ENCODE measurements around the gene APBB1. TPM values are rescaled to one million over a fixed set of nuclear protein-coding genes. Genes with fewer than 3 reads are reported as not detected.

The APBB1 gene
- total RNA-seq: 10 to 100 TPM; 40.0 to 72.5 TPM

DNA sequence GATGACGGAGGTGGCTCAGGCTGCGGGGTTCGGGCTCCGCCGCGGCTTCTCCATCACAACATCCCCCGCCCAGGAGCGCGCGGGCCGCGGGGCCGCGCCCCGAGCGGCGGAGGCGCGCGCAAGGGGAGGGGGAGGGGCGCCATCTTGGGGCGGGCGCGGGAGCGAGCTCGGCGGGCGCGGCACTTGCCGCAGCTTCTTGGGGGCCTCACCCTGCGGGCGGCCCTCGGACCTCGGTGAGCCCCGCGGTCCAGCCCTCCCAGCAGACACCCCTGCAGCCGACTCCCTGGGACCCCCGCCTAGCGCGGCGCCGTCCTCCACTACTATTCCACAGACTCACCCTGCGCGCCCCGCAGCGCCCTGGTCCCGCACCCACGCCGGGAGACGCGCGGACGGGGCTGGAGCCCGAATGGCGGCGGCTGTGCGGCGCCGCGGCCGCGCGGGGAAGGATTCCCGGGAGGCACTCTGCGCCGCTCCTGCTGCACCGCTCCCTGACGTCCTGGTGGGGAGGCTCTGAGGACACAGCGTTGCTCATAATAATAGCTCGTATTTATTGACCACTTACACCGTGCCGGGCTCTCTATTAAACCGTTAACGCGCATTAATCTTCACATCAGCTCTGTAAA lies at the start of gene APBB1:
TSS of gene APBB1 (minus strand) at position 86 of the 623 bp plus-strand sequence. CDS start 7,747 bp downstream, outside the sequence.
- Mint-ChIP-seq H3K36me3 (no peaks in the 10 kb centered on the region), H3K27ac (peak within 1 kb of the TSS in 1 of 2 donors; percentile 75), H3K9me3 (no peaks in the 10 kb centered on the region)
- peak; percentile 75 to 79 for DNase-seq (ENCODE audit: low spot score in 2 of 2)
- ATAC-seq: peak; percentile 28 to 67

DNA sequence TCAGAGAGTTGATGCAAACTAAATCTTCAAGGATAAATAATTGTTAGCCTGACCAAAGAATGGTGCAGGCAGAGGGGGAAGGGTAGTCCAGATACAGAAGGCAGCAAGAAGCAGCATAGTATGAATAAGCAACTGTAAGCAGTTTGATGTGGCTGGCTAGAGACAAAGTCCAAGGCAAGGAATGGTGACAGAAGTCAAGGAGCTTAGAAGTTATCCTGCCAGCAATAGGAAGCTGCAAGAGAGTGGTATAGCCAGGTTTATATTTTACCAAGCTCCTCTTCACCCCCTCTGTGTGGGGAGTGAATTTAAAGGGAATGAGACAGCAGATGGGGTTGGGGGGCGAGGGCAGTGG lies 40.2 kb upstream of the APBB1 start:
- Mint-ChIP-seq H3K27ac (no peak overlapping the region), H3K36me3 (no peaks in the 10 kb centered on the region), H3K9me3 (no peaks in the 10 kb centered on the region)
- ATAC-seq (no peak), DNase-seq (ENCODE audit: low spot score in 2 of 2) (no peak)

DNA sequence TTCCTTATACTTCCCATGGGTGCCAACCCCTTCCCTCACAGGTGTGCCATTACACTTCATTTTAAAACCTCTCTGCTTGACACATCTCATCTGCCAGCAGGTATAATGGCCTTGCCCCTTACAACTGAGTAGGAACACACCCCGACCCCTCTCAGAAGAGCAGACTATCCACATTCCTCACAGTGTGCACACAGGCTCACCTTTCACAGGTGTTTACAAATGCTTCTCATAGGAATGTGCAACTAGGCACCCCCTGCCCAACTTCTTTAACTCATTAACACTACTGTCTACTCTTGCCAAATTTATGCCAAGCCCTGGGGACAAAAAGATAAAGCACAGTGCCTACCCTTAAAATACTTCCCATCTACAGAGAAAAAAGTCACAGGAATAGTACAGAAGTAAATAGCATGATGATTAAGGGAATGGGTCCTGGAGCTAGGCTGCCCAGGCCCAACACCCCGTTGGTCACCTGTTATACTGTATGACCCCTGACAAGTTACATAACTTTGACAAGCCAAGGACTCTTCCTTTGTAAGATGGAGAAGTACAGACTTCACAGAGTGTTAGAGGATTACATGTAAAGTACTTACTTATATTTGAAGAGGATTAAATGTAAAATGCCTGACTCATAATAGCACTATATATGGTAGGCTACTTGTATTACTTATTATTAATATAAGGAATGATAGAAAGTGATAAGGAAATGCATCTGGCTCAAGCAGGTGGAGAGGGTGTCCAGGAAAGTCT lies 39.6 kb upstream of the APBB1 start:
- H3K36me3 Mint-ChIP-seq: no peaks in the 10 kb centered on the region
- DNase-seq (ENCODE audit: low spot score in 2 of 2): no peak
- ATAC-seq: no peak
- peak overlapping the region in 1 of 2 donors; percentile 40 for H3K27ac Mint-ChIP-seq
- H3K9me3 Mint-ChIP-seq: no peaks in the 10 kb centered on the region

DNA sequence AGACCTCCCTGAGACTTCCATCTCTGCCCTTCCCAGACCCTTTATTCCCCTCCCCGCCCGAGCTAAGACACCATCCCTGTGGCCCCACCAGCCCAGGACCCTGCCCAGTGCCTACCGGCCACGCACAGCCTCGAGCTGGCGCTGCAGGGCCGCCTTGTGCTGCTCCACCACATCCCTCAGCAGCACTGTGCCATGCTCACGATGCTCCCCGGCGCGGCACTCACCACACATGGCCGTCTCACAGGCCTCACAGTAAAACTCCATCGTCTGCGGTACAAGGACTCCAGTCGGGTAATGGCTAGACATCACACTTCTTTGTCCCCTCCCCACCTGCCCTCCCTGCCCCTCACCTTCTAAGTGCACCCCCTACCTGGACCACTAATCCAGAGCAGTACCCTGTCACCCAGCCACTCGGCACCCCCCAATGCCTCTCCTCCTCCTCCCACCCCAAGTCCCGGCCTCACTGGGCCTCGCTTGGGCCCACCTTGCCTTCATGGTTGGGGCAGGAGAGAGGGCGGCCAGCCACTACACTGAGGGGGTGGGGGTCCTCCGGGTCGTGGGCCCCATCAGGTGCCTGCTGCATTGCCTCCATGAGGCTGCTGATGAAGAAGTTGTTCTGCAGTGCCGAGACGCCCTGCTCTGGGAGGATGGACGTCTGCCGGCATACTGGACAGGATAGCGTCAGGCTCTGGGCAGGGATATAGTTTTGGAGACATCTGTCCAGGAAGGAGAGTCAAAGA lies 38.9 kb upstream of the APBB1 start:
- Mint-ChIP-seq H3K27ac (no peak overlapping the region), H3K36me3 (no peaks in the 10 kb centered on the region), H3K9me3 (no peaks in the 10 kb centered on the region)
- ATAC-seq: no peak
- DNase-seq (ENCODE audit: low spot score in 2 of 2): no peak

DNA sequence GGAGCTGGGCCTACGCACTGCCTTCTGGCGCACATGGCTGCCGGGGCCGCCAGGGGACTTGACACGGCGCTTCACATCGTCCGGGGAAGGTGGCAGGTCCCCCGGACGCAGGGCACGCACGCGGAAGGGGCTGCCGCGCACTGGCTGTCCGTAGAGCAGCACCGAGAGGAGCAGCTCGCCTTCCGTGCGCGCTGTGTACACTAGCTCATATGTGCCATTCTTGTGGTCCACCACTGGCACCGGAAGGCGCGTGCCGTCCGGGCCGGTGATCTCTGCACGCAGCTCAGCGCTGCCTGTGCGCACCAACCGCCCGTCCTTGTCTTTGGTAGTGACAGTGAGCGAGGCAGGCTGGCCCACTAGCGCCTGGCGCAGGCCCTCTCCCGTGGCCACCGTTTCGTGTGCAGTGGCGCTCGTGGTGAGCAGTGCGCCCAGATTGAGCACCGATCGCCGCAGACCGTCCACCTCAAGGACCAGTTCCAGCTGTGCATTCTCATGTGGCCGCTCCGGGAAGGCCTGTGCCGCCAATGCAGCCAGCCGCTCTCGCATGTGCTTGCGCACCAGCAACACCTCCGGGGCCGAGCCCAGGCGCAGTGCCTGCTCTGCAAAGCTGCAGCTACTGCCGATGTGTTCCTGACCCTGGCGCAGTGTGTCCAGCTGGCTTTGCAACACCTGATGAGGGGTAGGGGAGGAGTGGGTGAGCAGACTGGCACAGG lies 37.6 kb upstream of the APBB1 start:
- H3K27ac Mint-ChIP-seq: no peak overlapping the region
- no peak for ATAC-seq
- DNase-seq (ENCODE audit: low spot score in 2 of 2): no peak
- H3K9me3 Mint-ChIP-seq: no peaks in the 10 kb centered on the region
- no peaks in the 10 kb centered on the region for H3K36me3 Mint-ChIP-seq

DNA sequence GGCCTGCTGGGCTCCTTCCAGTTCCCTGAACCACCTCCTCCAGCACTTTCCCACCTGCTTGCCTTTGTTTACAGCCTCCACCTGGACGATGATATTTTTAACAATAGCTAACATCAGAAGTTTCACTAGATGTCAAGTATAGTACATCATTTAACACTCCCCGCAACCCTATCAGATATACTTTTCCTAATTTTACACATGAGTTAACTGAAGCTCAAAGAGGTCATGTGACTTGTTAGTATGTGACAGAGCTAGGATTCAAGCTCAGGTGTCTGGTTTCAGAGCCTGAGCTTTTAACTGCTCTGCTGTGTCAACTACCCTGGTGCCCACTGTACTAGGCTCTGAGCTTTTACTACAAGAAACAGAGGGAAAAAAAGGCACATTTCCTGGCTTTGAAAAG lies 36.2 kb upstream of the APBB1 start:
- DNase-seq (ENCODE audit: low spot score in 2 of 2) (no peak), ATAC-seq (no peak)
- no peaks in the 10 kb centered on the region for H3K9me3 Mint-ChIP-seq
- H3K27ac Mint-ChIP-seq: no peak overlapping the region
- no peaks in the 10 kb centered on the region for H3K36me3 Mint-ChIP-seq

DNA sequence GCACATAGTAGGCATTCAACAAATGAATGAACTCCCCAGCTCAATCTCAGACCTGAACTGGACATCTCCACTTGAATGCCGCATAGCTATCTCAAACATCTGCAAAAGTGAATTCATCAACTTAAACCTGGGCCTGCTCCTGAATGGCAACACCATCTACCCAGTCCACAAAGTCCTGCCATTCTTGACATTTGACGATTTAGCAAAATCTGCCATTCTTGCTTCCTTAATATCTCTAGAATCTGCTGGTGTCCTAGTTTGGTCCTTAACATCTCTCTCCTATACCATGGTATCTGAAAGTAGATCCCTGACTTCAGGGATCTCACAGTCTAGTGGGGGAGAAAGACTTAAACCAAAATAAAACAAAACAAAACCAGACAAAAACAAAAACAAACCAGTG lies 34.3 kb upstream of the APBB1 start:
- ATAC-seq (no peak), DNase-seq (ENCODE audit: low spot score in 2 of 2) (no peak)
- Mint-ChIP-seq H3K27ac (no peak overlapping the region), H3K9me3 (no peaks in the 10 kb centered on the region), H3K36me3 (no peaks in the 10 kb centered on the region)

DNA sequence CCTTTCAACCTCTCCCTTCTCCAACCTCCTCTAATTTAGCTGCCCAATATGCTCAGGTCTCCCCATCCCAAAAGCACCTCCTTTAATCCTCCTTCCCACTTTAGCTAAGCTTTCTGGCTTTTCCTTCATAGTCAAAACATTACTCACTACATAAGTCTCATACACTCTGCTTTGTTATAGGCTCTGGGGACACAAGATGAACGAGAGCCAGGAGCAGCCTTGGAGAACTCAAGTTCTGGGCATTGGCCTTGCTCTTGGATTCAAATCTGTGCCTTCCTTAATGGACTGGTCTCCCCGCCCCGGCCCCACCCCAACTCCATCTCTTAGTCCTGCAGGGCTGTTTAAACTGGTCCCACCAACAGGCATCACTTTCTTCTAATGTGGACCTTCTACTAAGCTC lies 33.3 kb upstream of the APBB1 start:
- H3K27ac Mint-ChIP-seq: no peak overlapping the region
- DNase-seq (ENCODE audit: low spot score in 2 of 2) (no peak), ATAC-seq (no peak)
- H3K36me3 Mint-ChIP-seq: no peaks in the 10 kb centered on the region
- no peaks in the 10 kb centered on the region for H3K9me3 Mint-ChIP-seq

DNA sequence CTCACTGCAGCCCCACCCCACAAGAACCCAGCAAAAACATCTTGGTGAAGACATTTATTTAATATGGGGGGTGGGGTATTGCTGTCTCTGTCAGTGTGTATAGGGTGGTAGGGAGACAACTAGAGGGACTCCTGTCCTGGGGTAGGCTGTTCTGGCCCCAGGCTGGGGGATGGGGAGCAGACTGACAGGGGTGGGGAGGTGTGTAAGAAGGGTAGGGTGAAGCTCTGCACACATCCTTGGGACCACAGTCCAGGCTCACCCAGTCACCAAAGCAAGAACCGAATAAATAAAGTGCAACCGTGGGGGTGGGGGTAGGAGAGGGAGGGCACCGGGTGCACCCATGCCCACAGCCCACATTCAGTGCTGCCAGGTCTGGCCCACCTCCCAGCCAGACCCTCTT lies 29.7 kb upstream of the APBB1 start:
- H3K27ac Mint-ChIP-seq: no peak overlapping the region
- DNase-seq (ENCODE audit: low spot score in 2 of 2) (no peak), ATAC-seq (no peak)
- no peaks in the 10 kb centered on the region for H3K9me3 Mint-ChIP-seq
- H3K36me3 Mint-ChIP-seq: no peaks in the 10 kb centered on the region

DNA sequence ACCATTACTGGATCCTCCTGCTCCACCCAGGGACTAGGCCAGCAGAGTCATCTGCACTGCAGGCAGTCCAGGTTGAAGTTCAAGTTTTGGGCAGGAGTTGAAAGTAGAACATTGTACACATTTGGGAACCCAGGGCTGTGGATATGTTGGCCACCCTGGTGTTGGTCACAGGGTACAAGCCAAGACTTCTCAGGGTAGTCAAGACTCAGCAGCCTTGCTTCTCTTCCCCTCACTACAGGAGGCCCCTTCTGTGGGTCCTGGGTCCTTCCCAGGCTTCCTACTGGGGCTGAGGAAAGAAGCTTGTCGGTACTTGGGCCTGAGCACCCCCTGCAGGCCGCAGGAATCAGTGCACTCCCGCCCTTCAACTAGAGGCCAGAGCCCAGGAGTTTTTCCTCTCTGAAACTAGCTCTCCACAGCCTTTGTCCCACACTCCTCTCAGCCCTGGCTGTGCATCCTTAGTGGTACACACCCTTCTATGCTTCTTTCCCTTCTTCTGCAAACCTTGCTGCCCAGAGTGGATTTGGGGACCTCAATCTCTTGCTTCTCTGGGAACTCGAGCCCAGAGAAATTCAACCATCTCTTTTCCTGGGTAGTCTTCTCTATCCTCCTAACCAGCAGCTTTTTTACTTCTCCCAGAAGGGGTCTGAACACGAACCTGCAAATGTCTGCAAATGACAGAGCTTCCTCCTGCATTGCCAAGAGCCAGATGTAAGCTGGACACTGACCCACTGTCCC lies 24.5 kb upstream of the APBB1 start:
- Mint-ChIP-seq H3K9me3 (no peaks in the 10 kb centered on the region), H3K36me3 (no peaks in the 10 kb centered on the region), H3K27ac (no peak overlapping the region)
- ATAC-seq: peak; percentile 84 to 86
- peak in 1 of 2 donors; percentile 60 for DNase-seq (ENCODE audit: low spot score in 2 of 2)

DNA sequence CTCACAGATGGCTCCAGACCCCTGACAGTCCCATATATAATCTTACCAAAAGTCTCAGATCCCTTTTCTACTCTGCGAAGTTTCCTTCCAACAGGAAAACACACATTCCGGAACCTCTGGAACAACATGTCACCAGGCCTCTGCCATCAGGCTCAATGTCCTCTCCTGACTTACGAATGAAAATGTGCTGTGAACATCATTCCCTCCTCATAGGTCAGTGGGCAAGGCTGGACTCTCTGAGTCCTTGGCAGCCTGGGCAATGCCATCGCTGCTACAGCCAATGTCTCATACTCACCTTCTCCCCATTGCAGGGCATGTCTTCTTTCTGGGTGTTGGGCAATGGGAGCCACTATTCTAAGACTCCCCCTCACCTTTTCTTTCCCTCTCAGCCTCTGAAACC lies 23.5 kb upstream of the APBB1 start:
- Mint-ChIP-seq H3K9me3 (no peaks in the 10 kb centered on the region), H3K27ac (no peak overlapping the region), H3K36me3 (no peaks in the 10 kb centered on the region)
- DNase-seq (ENCODE audit: low spot score in 2 of 2): no peak
- ATAC-seq: no peak

DNA sequence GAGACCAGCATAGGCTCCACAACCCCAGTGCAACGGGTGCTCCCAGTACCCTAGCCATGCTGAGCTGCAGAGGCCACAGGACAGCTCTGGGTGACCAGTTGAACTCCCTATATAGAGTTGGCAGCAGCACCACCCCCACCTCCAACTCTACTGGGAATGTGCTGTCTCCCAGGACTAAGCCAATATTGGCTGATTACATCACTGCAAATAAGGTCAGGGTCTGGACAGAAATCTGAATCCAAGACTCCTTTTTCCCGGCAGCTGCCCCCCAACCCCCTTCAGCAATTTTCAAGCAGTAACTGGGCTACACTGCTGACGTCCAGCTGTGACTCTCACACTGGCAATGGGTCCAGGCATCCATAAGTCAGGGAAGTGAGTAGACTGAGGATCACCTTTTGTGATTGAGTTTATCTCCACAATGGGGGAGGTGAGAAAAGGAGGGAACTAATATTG lies 22.0 kb upstream of the APBB1 start, which contains the start of gene HPX:
TSS of gene HPX (minus strand) at position 82 of the 453 bp plus-strand sequence. CDS start at position 58, 24 bp downstream.
- H3K36me3 Mint-ChIP-seq: no peaks in the 10 kb centered on the region
- ATAC-seq: no peak
- no peak within 1 kb of the TSS for H3K27ac Mint-ChIP-seq

DNA sequence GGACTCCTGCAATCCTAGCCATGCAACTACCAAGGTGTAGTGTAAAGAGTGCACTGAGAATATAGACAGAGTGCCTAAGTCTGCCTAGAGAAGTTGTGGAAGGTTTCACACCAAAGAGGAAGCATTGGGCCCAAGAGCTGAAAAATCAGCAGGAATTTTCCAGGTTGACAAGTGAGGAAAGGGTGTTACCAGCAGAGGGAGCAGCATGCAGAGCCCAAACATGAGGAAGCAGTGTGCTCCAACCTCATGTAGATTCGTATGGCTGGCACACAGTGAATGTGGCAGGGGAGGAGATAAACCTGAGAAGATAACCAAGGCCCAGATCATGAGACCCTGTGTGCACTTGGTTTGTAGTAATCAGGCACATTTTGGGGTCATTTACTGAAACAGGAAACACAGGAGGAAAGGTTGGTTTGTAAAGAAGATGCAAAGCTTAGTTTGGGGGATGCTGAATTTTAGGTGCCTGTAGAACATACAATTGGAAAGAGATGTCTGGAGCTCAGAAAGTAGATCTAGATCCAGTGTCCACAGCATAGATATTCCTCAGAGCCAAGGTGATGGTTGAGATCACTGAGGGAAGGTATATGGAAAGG lies 20.2 kb upstream of the APBB1 start:
- Mint-ChIP-seq H3K36me3 (no peaks in the 10 kb centered on the region), H3K9me3 (no peaks in the 10 kb centered on the region), H3K27ac (no peak overlapping the region)
- DNase-seq (ENCODE audit: low spot score in 2 of 2) (peak in 1 of 2 donors; percentile 19), ATAC-seq (peak; percentile 56 to 60)

More for the DNA sequence above, 22.0 kb upstream of the APBB1 start, which contains the start of gene HPX:
- no peak for DNase-seq (ENCODE audit: low spot score in 2 of 2)
- no peaks in the 10 kb centered on the region for H3K9me3 Mint-ChIP-seq

DNA sequence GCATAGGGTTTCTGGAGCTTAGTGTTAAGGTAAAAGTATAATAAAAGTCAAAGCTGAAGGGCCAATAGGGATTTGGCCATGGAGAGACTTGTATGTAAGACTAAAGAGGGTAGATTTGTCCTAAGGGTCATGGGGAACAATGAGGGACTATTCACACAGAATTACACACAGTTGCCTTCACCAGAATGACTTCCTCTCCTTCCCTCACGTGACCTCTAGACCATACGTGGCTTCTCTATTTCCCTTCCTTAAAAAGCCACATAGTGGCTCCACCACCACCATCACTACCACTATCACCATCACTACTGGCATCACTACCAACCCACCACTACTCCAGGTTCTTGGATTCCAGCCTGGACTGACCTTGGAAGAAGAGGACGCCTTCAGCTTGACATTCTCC lies 19.1 kb upstream of the APBB1 start:
- H3K27ac Mint-ChIP-seq: no peak overlapping the region
- ATAC-seq: peak in 1 of 2 donors; percentile 75

DNA sequence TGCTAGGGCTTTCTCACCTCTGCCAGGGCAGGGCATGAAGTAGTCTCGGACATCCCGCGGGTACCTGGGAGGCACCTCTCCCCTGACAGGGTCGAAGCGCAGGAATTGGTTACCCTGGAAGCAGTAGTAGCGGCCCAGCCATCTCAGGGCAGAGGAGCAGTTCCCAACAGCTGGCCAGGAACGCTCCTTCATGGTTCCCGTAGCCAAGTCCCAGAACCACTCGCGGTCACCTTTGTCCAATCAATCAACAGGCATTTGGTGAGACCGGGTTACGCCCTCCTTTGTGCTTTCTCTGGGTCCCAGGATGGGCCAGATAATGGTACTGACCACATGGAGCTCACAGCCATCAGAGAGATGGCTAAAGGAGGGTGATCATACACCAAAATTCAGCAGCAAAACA lies 18.5 kb upstream of the APBB1 start:
- Mint-ChIP-seq H3K9me3 (no peaks in the 10 kb centered on the region), H3K36me3 (no peaks in the 10 kb centered on the region), H3K27ac (no peak overlapping the region)
- DNase-seq (ENCODE audit: low spot score in 2 of 2) (no peak), ATAC-seq (no peak)

More for the DNA sequence above, 19.1 kb upstream of the APBB1 start:
- Mint-ChIP-seq H3K36me3 (no peaks in the 10 kb centered on the region), H3K9me3 (no peaks in the 10 kb centered on the region)
- DNase-seq (ENCODE audit: low spot score in 2 of 2): no peak
